Lower leg skin (tissue), 3 donors: ENCODE measurements around the gene TRMT6.

Experiments
- POLR2A ChIP-seq, 2 donors: fragments of 450-650 bp; IDR thresholded peaks; one replicate each; pipeline ENCODE4 v1.6.1; 2016 to 2017; ENCODE audit warnings: antibody characterized with exemption in 2 of 2, mild to moderate bottlenecking in 1 of 2, moderate library complexity in 1 of 2
- TF ChIP-seq, protein P1 (sequence below), 3 donors: fragments of 450-650 bp; IDR thresholded peaks; one replicate each; pipeline ENCODE4 v1.5.1; 2016; ENCODE audit warnings: antibody characterized with exemption in 3 of 3, mild to moderate bottlenecking in 3 of 3, moderate library complexity in 2 of 3

DNA sequence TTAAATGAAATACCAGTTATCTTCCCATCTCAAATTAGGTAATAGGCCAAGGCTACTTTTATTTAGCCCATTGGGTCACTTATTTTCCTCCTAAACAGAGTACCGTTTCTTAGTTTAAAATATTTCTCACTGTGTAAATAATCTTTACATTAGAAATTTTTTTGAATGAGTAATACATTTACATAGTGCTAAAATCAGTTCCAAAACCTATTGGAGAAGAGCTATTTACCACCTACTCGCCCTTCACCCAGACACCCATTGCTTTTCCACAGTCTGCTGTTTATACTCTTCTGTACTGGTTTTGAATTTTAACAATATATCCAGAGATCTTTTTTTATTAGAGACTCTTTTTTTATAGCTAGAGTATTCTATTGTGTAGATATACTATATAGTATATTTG lies 37.0 kb upstream of the TRMT6 start:
- TF ChIP-seq, protein P1, sequence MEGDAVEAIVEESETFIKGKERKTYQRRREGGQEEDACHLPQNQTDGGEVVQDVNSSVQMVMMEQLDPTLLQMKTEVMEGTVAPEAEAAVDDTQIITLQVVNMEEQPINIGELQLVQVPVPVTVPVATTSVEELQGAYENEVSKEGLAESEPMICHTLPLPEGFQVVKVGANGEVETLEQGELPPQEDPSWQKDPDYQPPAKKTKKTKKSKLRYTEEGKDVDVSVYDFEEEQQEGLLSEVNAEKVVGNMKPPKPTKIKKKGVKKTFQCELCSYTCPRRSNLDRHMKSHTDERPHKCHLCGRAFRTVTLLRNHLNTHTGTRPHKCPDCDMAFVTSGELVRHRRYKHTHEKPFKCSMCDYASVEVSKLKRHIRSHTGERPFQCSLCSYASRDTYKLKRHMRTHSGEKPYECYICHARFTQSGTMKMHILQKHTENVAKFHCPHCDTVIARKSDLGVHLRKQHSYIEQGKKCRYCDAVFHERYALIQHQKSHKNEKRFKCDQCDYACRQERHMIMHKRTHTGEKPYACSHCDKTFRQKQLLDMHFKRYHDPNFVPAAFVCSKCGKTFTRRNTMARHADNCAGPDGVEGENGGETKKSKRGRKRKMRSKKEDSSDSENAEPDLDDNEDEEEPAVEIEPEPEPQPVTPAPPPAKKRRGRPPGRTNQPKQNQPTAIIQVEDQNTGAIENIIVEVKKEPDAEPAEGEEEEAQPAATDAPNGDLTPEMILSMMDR (IDR thresholded peaks at IDR 0.05): no peak
- TF ChIP-seq POLR2A (IDR thresholded peaks at IDR 0.05): no peak
